NB4 (cell line): Measurements from ENCODE around the gene SRPX2.

Experiments
- POLR2A ChIP-seq: IDR thresholded peaks from 2 replicates; pipeline ENCODE4 v1.6.1; 2011; ENCODE audit warnings: mild to moderate bottlenecking; ENCODE audit not compliant: insufficient read length; ENCODE audit errors: extremely low read depth
- TF ChIP-seq, protein P1 (sequence below): IDR thresholded peaks from one replicate; pipeline ENCODE4 v1.5.1; 2012; ENCODE audit warnings: low read depth, low read length
- TF ChIP-seq, protein P2 (sequence below): IDR thresholded peaks from 2 replicates; pipeline ENCODE4 v1.6.1; 2011; ENCODE audit warnings: low read depth, low read length

DNA sequence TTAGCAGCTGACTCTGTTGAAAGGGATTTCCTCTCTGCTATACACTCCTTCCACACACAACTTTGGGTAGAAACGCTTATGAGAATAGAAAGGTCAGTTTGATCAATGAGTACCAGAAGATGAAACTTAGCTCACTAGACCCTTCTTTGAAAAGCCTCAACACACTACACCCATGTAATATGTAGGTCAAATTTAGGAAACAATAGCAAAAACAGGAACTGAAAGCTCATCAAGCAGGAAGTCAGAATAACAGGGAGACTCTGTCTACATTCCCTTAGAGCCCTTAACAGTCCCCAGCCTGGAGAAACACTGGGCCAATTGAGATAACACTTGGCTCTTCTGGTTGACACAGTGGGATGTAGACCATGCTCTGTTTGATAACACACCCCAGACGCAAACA lies 30.7 kb downstream of the SRPX2 start:
- TF ChIP-seq, protein P1, sequence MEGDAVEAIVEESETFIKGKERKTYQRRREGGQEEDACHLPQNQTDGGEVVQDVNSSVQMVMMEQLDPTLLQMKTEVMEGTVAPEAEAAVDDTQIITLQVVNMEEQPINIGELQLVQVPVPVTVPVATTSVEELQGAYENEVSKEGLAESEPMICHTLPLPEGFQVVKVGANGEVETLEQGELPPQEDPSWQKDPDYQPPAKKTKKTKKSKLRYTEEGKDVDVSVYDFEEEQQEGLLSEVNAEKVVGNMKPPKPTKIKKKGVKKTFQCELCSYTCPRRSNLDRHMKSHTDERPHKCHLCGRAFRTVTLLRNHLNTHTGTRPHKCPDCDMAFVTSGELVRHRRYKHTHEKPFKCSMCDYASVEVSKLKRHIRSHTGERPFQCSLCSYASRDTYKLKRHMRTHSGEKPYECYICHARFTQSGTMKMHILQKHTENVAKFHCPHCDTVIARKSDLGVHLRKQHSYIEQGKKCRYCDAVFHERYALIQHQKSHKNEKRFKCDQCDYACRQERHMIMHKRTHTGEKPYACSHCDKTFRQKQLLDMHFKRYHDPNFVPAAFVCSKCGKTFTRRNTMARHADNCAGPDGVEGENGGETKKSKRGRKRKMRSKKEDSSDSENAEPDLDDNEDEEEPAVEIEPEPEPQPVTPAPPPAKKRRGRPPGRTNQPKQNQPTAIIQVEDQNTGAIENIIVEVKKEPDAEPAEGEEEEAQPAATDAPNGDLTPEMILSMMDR, result no peak
- TF ChIP-seq POLR2A, result no peak
- TF ChIP-seq, protein P2, sequence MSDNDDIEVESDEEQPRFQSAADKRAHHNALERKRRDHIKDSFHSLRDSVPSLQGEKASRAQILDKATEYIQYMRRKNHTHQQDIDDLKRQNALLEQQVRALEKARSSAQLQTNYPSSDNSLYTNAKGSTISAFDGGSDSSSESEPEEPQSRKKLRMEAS, result no peak
